H9 (cell line): ENCODE data around the gene KDM3A. TPM values are rescaled to one million over a fixed set of nuclear protein-coding genes. Genes with fewer than 3 reads are reported as not detected.

Experiments used
- DNase-seq: peaks from one replicate; pipeline ENCODE4 v3.0.0-alpha.2; 2017
- H2AFZ ChIP-seq: one replicate; pipeline ENCODE4 v1.6.1; 2013; ENCODE audit warnings: mild to moderate bottlenecking, low read length, control low read depth, moderate library complexity
- H2AK5ac ChIP-seq: 2 replicates; pipeline ENCODE4 v1.6.1; 2013; ENCODE audit warnings: low read length, control low read depth, mixed read lengths; ENCODE audit not compliant: insufficient read length
- H2BK120ac ChIP-seq: one replicate; pipeline ENCODE4 v1.6.1; 2013; ENCODE audit warnings: low read depth, mild to moderate bottlenecking, low read length, control low read depth, inconsistent platforms; ENCODE audit not compliant: poor library complexity, severe bottlenecking
- H2BK12ac ChIP-seq: 2 replicates; pipeline ENCODE4 v1.6.1; 2013; ENCODE audit warnings: low read length, control low read depth, mixed read lengths, low read depth; ENCODE audit not compliant: insufficient read length
- H2BK15ac ChIP-seq: 2 replicates; pipeline ENCODE4 v1.6.1; 2013; ENCODE audit warnings: low read depth, low read length, control low read depth
- H2BK20ac ChIP-seq: one replicate; pipeline ENCODE4 v1.6.1; 2013; ENCODE audit warnings: low read depth, mild to moderate bottlenecking, low read length, control low read depth, inconsistent platforms; ENCODE audit not compliant: poor library complexity, severe bottlenecking
- H2BK5ac ChIP-seq: 2 replicates; pipeline ENCODE4 v1.6.1; 2013; ENCODE audit warnings: low read length, control low read depth, mixed read lengths; ENCODE audit not compliant: insufficient read length
- H3K14ac ChIP-seq: 2 replicates; pipeline ENCODE4 v1.6.1; 2013; ENCODE audit warnings: low read length, control low read depth; ENCODE audit not compliant: insufficient read depth
- H3K18ac ChIP-seq: 2 replicates; pipeline ENCODE4 v1.6.1; 2013; ENCODE audit warnings: low read depth, mild to moderate bottlenecking, mixed read lengths, low read length, control low read depth; ENCODE audit not compliant: insufficient read length
- H3K23ac ChIP-seq: 2 replicates; pipeline ENCODE4 v1.6.1; 2013; ENCODE audit warnings: low read length, control low read depth, mixed read lengths, low read depth; ENCODE audit not compliant: insufficient read length
- H3K23me2 ChIP-seq: 2 replicates; pipeline ENCODE4 v1.6.1; 2013; ENCODE audit warnings: low read depth, mild to moderate bottlenecking, mixed read lengths, low read length, control low read depth; ENCODE audit not compliant: insufficient read length, poor library complexity, severe bottlenecking
- H3K27ac ChIP-seq: 2 replicates; pipeline ENCODE4 v1.5.1; 2013; ENCODE audit warnings: low read length, control low read depth, mixed read lengths, low read depth; ENCODE audit not compliant: insufficient read length
- H3K27me3 ChIP-seq: 2 replicates; pipeline ENCODE4 v1.6.1; 2013; ENCODE audit warnings: low read length, control low read depth, inconsistent platforms; ENCODE audit not compliant: insufficient read depth
- H3K4ac ChIP-seq: 2 replicates; pipeline ENCODE4 v1.6.1; 2013; ENCODE audit warnings: low read depth, mild to moderate bottlenecking, control low read depth, inconsistent platforms, low read length, moderate library complexity
- H3K4me1 ChIP-seq: 2 replicates; pipeline ENCODE4 v1.6.1; 2013; ENCODE audit warnings: low read length, control low read depth, inconsistent platforms; ENCODE audit not compliant: insufficient read depth
- H3K4me2 ChIP-seq: 2 replicates; pipeline ENCODE4 v1.6.1; 2013; ENCODE audit warnings: low read length, control low read depth, mixed read lengths; ENCODE audit not compliant: insufficient read length, insufficient read depth
- H3K56ac ChIP-seq: 2 replicates; pipeline ENCODE4 v1.6.1; 2013; ENCODE audit warnings: low read depth, mild to moderate bottlenecking, mixed read lengths, low read length, control low read depth; ENCODE audit not compliant: insufficient read length
- H3K79me1 ChIP-seq: 2 replicates; pipeline ENCODE4 v1.6.1; 2013; ENCODE audit warnings: low read depth, mild to moderate bottlenecking, moderate library complexity, low read length, control low read depth, inconsistent platforms; ENCODE audit not compliant: insufficient read depth, poor library complexity, severe bottlenecking
- H3K79me2 ChIP-seq: 2 replicates; pipeline ENCODE4 v1.6.1; 2013; ENCODE audit warnings: low read length, control low read depth, inconsistent platforms; ENCODE audit not compliant: insufficient read depth
- H3K9ac ChIP-seq: 2 replicates; pipeline ENCODE4 v1.6.1; 2013; ENCODE audit warnings: low read length, control low read depth, mixed read lengths; ENCODE audit not compliant: insufficient read length; ENCODE audit errors: extremely low read depth
- H3K9me3 ChIP-seq: one replicate; pipeline ENCODE4 v1.6.1; 2013; ENCODE audit warnings: low read depth, low read length, inconsistent platforms; ENCODE audit not compliant: control insufficient read depth
- H3T11ph ChIP-seq: one replicate; pipeline ENCODE4 v1.6.1; 2013; ENCODE audit warnings: mild to moderate bottlenecking, low read length, control low read depth, inconsistent platforms
- H4K20me1 ChIP-seq: one replicate; pipeline ENCODE4 v1.6.1; 2013; ENCODE audit not compliant: control insufficient read depth, insufficient read length, insufficient read depth
- H4K5ac ChIP-seq: 2 replicates; pipeline ENCODE4 v1.6.1; 2013; ENCODE audit warnings: low read depth, mild to moderate bottlenecking, mixed read lengths, low read length, control low read depth; ENCODE audit not compliant: insufficient read length
- H4K8ac ChIP-seq: replicated peaks from 2 replicates; pipeline ENCODE4 v1.6.1; 2013; ENCODE audit warnings: low read length, control low read depth, mixed read lengths, low read depth; ENCODE audit not compliant: insufficient read length
- H4K91ac ChIP-seq: 2 replicates; pipeline ENCODE4 v1.6.1; 2013; ENCODE audit warnings: low read depth, mild to moderate bottlenecking, moderate library complexity, mixed read lengths, low read length, control low read depth; ENCODE audit not compliant: insufficient read length
- H3K27ac Mint-ChIP-seq, 3 experiments: 2 replicates in 2 of 3; 3 replicates in 1 of 3; pipeline ENCODE4 v1.8.0; 2020 to 2021; ENCODE audit warnings: mixed read lengths in 3 of 3, mild to moderate bottlenecking in 1 of 3, moderate library complexity in 1 of 3
- H3K27me3 Mint-ChIP-seq: 2 replicates; pipeline ENCODE4 v1.8.0; 2021; ENCODE audit warnings: low read depth, mild to moderate bottlenecking, moderate library complexity, mixed read lengths
- H3K36me3 Mint-ChIP-seq, 3 experiments: 2 replicates in 2 of 3; 3 replicates in 1 of 3; pipeline ENCODE4 v1.8.0; 2020 to 2021; ENCODE audit warnings: low read depth in 3 of 3, mixed read lengths in 3 of 3; ENCODE audit not compliant: insufficient read depth in 1 of 3
- H3K4me1 Mint-ChIP-seq, 2 experiments: 2 replicates each; pipeline ENCODE4 v1.8.0; 2020; ENCODE audit warnings: mixed read lengths in 2 of 2
- H3K4me3 Mint-ChIP-seq, 2 experiments: 2 replicates in 1 of 2; 3 replicates in 1 of 2; pipeline ENCODE4 v1.8.0; 2020 to 2021; ENCODE audit warnings: mild to moderate bottlenecking in 2 of 2, mixed read lengths in 2 of 2, moderate library complexity in 1 of 2
- H3K9me3 Mint-ChIP-seq, 2 experiments: 2 replicates in 1 of 2; 3 replicates in 1 of 2; pipeline ENCODE4 v1.8.0; 2020; ENCODE audit warnings: mild to moderate bottlenecking in 2 of 2, mixed read lengths in 2 of 2, moderate library complexity in 1 of 2
- WGBS: extraction: QIAGEN DNeasy Blood & Tissue Kit; methylation state at CpG from one replicate; pipeline ENCODE4 v1.1.7; 2013; ENCODE audit warnings: missing lambda C conversion rate, low lambda C conversion rate, mixed read lengths; ENCODE audit not compliant: insufficient read length; ENCODE audit errors: extremely low coverage; 5-methylcytosine and 5-hydroxymethylcytosine counted together
- total RNA-seq: library from RNA; stranded (reverse); gene quantifications from 2 replicates; pipeline ENCODE4 v1.2.1, GENCODE V29; 2021
- TF ChIP-seq, protein P1 (sequence below): fragments of 200-600 bp; sonication (generic); conservative IDR thresholded peaks from 3 replicates; pipeline ENCODE4 v1.8.0; 2021; ENCODE audit warnings: antibody characterized with exemption, mild to moderate bottlenecking

The KDM3A gene
- total RNA-seq, 1 experiment from 2014 or later: 28.1 TPM

DNA sequence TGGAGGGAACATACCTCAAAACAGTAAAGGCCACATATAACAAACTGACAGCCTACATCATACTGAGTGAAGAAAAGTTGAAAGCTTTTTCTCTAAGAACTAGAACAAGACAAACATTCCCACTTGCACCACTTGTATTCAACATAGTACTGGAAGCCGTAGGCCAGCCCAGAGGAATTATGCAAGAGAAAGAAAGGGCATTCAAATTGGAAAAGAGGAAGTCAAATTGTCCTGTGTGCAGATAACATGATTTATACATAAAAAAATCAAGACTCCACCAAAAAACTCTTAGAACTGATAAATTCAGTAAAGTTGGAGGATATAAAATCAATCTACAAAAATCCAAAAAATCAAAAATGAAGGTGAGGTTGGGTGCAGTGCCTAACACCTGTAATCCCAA is 8.0 kb upstream of the KDM3A start:
- Histone ChIP-seq H2BK120ac (no peak overlapping the region), H3K56ac (no peak overlapping the region), H2BK15ac (no peak overlapping the region), H3K27me3 (no peaks in the 10 kb centered on the region), H3K9me3 (no peaks in the 10 kb centered on the region), H3K18ac (no peak overlapping the region), H2BK20ac (no peak overlapping the region), H3T11ph (no peak overlapping the region), H2BK5ac (no peak overlapping the region), H2AFZ (no peak overlapping the region), H4K8ac (no peak overlapping the region), H3K23ac (no peak overlapping the region), H3K27ac (no peak overlapping the region), H2AK5ac (no peak overlapping the region), H3K79me2 (no peaks in the 10 kb centered on the region), H3K4me2 (no peak overlapping the region), H3K4me1 (no peaks in the 10 kb centered on the region), H3K4ac (no peak overlapping the region), H3K9ac (no peak overlapping the region), H3K14ac (no peak overlapping the region), H4K5ac (no peak overlapping the region), H3K79me1 (no peaks in the 10 kb centered on the region), H4K91ac (no peak overlapping the region), H2BK12ac (no peak overlapping the region), H4K20me1 (no peaks in the 10 kb centered on the region), H3K23me2 (no peaks in the 10 kb centered on the region)
- Mint-ChIP-seq H3K36me3 (peaks cover 3 to 8% (median 3%) of the 10 kb centered on the region in 3 experiments; a peak in 6 of 7 replicates), H3K27me3 (peaks cover 17% of the 10 kb centered on the region), H3K27ac (no peak overlapping the region), H3K4me1 (no peaks in the 10 kb centered on the region), H3K4me3 (no peak overlapping the region), H3K9me3 (peaks cover 18 to 20% of the 10 kb centered on the region in 2 experiments)
- TF ChIP-seq, protein P1, sequence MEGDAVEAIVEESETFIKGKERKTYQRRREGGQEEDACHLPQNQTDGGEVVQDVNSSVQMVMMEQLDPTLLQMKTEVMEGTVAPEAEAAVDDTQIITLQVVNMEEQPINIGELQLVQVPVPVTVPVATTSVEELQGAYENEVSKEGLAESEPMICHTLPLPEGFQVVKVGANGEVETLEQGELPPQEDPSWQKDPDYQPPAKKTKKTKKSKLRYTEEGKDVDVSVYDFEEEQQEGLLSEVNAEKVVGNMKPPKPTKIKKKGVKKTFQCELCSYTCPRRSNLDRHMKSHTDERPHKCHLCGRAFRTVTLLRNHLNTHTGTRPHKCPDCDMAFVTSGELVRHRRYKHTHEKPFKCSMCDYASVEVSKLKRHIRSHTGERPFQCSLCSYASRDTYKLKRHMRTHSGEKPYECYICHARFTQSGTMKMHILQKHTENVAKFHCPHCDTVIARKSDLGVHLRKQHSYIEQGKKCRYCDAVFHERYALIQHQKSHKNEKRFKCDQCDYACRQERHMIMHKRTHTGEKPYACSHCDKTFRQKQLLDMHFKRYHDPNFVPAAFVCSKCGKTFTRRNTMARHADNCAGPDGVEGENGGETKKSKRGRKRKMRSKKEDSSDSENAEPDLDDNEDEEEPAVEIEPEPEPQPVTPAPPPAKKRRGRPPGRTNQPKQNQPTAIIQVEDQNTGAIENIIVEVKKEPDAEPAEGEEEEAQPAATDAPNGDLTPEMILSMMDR: no peak
- no peak for DNase-seq
- WGBS: no CpG with 5 or more reads among the region's 1 CpG
